DMS 273 (cell line): ENCODE results near the gene C22orf23.
A peak's percentile ranks its signal among the peaks of the same experiment; 100 is the strongest.
"Not testable (repeated sequence)": the region's sequence is repeated elsewhere in the genome, so short reads cannot be mapped to it uniquely, and the experiment has no call there.

ENCODE experiments used
- DNase-seq: peaks from one replicate; lab custom pipeline; 2025; ENCODE audit not compliant: unreplicated experiment; lab: John Stamatoyannopoulos, UW

Gene C22orf23

GRCh38 chr22:37957232-37957631 is 3.8 kb upstream of the C22orf23 start:
- no peak for DNase-seq

DNA sequence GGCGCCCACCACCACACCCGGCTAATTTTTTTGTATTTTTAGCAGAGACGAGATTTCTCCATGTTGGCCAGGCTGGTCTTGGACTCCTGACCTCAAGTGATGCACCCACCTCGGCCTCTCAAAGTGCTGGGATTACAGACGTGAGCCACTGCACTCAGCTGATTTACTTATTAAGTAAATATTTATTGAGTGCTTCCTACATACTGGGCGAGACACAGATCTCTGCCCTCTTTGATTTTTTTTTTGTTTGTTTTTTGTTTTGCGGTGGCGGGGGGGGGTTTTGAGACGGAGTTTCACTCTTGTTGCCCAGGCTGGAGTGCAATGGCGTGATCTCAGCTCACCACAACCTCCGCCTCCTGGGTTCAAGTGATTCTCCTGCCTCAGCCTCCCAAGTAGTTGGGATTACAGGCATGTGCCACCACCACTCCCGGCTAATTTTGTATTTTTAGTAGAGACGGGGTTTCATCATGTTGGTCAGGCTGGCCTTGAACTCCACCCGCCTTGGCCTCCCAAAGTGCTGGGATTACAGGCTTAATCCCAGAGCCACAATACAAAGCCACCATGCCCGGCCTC is 2.5 kb upstream of the C22orf23 start:
- DNase-seq: not testable (repeated sequence)

DNA sequence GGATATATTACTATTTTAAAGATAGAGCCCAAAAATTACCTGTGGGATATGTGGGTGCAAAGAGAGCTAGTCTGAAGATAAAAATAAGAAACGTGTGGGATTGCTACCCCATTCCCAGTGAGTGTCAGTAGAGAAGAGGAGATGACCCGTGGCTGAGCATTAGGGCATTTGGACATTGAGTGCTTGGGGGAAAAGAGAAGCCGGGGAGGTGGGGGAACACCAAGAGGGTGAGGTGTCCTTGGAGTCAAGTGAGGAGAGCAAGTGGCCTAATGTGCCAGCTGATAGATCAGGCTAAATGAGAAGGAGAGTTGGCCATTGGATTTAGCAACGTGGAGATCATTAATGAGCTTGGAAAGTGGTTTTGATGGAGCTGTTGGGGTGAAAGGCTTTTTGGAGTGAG is 1.3 kb upstream of the C22orf23 start:
- no peak for DNase-seq

GRCh38 chr22:37953062-37953436 is 352 bp downstream of the C22orf23 start:
- no peak for DNase-seq

DNA sequence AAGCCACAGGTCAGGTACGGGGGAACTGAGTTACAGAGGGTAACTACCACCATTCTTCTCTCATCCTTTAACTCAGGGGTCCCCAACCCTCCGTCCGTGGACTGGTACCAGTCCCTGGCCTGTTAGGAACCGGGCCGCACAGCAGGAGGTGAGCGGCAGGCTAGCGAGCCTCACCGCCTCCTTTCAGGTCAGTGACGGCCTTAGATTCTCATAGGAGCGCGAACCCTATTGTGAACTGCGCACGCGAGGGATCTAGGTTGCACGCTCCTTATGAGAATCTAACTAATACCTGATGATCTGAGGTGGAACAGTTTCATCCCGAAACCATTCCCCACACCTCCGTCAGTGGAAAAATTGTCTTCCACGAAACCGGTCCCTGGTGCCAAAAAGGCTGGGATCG is 772 bp downstream of the C22orf23 start:
- DNase-seq: not testable (repeated sequence)

DNA sequence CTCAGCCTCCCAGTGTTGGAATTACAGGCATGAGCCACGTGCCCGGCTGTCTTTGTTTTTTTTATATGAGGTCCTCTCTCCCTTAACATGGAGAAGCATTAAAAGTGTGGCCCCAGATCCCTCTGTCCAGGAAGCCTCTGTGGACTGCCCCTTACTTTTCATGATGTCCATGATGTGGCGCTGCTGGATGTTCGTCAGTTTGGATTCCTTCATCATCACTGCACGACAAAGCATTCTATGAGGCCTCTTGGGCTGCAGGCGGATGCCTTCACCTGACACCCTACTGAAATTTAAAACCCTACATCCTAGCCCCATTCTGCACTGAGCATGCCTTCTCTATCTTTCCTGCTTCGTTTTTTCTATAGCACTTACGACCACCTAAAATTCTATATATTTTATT is 2.1 kb downstream of the C22orf23 start:
- peak; percentile 30 for DNase-seq

DNA sequence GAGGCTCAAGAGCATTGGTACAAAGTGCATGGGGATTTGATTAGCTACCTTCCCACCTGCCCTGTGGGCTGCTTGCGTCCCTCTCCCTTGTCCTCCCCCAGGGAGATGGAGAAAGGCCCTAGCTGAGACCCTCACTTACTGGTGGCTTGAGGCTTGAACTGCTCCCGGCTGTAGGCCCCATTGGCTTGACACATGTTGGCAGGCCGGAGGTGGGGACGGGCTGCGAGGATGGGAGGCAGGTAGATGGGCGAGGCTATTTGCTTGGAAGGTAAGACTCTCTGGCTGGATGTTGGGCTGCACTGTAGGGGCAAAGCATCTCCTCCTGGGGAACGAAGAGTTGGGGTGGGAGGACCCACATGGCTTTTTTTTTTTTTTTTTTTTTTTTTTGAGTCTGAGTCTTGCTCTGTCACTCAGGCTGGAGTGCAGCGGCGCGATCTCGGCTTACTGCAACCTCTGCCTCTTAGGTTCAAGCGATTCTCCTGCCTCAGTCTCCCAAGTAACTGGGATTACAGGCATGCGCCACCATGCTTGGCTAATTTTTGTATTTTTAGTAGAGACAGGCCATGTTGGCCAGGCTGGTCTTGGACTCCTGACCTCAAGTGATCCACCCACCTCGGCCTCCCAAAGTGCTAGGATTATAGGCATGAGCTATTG is 6.1 kb downstream of the C22orf23 start:
- DNase-seq: not testable (repeated sequence)

DNA sequence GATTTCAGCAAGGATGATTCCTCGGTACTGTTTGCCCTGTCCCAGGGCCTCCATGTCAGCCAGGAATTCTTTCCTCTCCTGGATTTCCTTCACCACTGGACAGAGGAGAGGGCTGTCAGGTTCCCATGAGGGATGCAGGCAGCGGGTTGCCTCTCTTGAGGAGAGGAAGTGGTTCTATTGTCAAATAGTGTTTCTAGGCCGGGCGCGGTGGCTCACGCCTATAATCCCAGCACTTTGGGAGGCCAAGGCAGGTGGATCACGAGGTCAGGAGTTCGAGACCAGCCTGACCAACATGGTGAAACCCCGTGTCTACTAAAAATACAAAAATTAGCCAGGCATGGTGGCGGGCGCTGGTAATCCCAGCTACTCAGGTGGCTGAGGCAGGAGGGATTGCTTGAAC is 9.0 kb downstream of the C22orf23 start:
- DNase-seq: not testable (repeated sequence)

DNA sequence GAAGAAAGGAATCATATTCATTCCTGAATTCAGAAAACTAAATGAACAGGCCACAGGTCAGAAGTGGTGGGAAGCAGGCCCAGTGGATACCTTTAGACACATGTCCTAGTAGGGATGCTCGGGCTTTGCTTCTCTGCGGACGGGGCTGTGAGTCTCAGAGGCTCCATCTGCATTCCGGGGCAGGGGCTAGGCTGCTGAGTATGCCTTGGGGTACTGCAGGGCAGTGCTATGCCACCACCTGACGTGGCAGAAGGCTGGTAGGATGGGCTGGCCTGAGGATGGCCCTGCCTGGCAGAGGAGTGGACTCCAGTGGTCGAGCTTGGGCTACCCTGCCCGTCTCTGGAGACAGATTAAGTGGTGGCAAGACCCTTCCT is 9.6 kb downstream of the C22orf23 start:
- DNase-seq: no peak

GRCh38 chr22:37943136-37943824 is 10.1 kb downstream of the C22orf23 start:
- DNase-seq: no peak

DNA sequence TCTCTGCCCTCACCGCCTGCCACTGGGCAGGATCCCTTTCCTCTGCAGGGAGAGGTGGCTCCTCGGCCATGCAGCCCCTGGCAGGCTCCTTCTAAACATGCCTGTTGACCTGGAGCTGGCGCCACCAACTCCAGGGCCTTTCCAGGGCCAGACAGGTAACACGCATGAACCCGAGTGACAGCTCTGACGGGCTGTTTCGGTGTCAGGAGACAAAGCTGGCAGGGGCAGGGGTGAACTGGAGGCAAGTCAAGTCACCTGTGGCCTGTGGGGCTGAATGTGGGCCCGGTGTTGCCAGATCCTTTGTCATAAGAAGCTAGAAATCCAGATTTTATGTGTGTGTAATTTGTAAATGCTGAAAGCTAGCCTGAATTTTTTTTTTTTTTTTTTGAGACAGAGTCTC is 11.3 kb downstream of the C22orf23 start:
- no peak for DNase-seq

DNA sequence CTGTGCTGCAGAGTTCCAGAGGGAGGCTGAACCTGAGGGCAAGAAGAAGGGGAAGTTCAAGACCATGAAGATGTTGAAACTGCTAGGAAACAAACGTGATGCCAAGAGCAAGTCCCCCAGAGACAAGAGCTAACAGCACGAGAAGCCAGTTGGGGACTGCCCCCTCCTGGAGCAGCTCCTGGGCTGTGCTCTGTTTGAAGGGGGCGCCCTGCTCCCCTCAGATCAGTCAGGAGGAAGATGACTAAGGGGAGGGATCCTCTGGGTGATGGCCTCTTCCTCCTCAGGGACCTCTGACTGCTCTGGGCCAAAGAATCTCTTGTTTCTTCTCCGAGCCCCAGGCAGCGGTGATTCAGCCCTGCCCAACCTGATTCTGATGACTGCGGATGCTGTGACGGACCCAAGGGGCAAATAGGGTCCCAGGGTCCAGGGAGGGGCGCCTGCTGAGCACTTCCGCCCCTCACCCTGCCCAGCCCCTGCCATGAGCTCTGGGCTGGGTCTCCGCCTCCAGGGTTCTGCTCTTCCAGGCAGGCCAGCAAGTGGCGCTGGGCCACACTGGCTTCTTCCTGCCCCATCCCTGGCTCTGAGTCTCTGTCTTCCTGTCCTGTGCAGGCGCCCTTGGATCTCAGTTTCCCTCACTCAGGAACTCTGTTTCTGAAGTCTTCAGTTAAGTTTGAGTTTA is 12.6 kb downstream of the C22orf23 start:
- DNase-seq: no peak

- peak; percentile 95 for DNase-seq
Measured at GRCh38 chr22:37933711-37934376, 19.6 kb downstream of the C22orf23 start.

DNA sequence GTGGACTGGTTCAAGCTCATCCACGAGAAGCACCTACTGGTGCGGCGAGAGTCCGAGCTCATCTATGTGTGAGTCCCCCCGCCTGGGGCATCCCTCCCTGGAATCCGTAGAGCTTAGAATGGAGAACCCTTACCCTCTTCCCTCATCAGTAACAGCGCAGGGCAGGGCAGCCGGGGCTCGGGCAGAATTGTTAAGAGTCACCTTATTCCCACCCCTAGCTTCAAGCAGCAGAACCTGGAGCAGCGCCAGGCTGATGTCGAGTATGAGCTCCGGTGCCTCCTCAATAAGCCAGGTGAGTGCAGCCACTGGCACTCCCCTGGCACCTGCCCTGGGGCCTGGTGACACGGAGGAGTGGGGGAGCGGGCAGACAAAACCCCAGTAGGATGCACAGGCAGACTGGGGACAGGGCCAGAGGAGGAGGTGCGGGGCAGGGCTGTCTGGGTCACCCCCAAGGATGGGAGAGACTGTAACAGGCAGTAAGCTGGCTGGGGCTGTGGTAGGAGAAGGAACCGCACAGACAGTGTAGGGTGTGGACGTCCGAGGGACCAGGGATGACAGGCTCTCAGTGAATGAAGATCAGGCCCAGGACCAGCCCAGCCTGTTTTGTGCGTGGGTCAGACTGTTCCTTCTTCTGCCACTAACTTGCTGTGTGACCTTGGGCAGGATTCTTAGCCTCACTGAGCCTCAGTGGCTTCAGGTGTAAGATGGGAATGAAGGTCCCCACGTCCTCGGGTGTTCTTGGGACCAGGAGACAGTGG is 20.4 kb downstream of the C22orf23 start:
- DNase-seq: no peak

DNA sequence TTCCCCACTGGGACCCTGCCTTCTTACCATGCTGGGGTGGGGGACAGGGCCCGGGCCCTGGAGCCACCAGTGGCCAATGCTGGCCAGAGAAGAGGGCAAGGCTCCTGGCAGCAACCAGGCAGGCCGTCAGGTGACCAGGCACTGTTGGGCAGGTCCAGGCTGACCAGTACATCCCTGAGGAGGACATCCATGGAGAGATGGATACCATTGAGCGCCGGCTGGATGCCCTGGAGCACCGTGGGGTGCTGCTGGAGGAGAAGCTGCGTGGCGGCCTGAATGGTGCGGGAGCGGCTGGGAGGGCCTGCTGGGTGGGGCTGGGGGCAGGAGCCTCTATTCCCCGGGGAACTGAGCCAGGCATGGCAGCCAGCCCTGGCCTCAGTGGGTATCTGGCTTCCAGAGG is 21.0 kb downstream of the C22orf23 start:
- no peak for DNase-seq

GRCh38 chr22:37931893-37932389 is 21.5 kb downstream of the C22orf23 start:
- DNase-seq: no peak

GRCh38 chr22:37930952-37931440 is 22.4 kb downstream of the C22orf23 start:
- DNase-seq: no peak

GRCh38 chr22:37930270-37930951 is 23.0 kb downstream of the C22orf23 start:
- peak; percentile 46 for DNase-seq

GRCh38 chr22:37929390-37929789 is 24.0 kb downstream of the C22orf23 start:
- DNase-seq: no peak

DNA sequence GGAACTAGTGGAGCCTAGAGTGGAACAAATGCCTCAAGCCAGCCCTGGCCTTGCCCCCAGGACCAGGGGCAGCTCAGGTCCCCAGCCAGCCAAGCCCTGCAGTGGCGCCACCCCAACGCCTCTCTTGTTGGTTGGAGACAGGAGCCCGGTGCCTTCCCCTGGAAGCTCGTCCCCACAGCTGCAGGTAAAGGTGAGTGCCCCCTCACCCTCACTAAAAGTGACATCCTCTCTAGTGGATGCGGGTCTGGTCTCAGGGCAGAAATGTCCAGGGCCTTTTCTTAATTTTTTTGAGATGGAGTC is 25.8 kb downstream of the C22orf23 start:
- DNase-seq: no peak
